NCI-H2029 treated with DMSO at 0.1 percent for 48 hours (cell line): ENCODE results near the gene ACP2.

ENCODE experiments used
- DNase-seq: peaks from one replicate; lab custom pipeline; 2025; lab: John Stamatoyannopoulos, UW

Gene ACP2

DNA sequence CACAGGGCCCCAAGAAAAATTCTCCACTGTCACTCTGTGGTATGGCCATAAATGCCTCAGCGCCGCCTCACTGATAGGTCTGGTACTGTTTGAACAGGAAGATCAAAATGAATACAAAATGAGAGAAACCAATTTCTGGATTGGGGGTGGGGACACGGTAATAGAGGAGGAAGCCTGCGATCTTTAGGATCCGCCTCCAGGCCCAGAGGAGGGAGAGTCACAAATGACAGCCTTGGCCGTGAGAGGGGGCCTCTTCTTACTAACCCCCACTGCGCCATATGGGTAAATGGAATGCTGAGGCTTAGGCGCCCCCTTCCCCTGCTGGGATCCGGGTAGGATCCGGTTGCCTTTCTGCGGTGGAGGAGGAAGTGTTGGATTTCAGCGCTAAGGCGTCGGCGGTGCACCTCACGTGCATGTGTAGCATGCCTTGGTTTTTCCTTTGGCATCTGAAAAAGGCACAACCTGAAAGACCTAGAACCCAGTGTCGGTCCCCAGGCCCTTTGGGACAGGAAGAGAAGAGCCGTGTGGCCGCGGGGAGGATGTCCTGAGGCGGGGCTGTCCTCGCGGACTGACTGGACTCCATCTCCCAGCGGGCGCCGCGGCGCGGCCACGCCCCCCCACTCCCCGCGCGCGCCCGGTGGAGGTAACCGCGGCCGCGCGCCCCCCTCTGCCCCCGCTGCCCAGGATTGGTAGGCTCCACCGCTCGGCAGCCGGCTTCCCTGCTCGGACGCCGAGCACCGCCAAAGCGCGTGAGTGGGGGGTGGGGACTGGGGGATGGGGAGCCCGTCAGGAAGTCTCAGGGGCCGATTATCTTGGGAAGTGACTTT lies 20.6 kb upstream of the ACP2 start:
- peak; percentile 92 for DNase-seq

DNA sequence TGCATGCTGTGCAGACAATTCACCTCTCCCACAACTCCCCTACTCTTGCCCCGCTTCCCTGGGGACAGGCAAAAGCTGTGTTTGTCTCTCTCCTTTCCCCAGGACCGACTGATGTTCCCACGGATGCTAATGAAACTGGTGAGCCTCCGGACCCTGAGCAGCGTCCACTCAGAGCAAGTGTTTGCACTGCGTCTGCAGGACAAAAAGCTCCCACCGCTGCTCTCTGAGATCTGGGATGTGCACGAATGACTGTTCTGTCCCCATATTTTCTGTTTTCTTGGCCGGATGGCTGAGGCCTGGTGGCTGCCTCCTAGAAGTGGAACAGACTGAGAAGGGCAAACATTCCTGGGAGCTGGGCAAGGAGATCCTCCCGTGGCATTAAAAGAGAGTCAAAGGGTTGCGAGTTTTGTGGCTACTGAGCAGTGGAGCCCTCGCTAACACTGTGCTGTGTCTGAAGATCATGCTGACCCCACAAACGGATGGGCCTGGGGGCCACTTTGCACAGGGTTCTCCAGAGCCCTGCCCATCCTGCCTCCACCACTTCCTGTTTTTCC lies 19.9 kb upstream of the ACP2 start:
- DNase-seq: no peak

DNA sequence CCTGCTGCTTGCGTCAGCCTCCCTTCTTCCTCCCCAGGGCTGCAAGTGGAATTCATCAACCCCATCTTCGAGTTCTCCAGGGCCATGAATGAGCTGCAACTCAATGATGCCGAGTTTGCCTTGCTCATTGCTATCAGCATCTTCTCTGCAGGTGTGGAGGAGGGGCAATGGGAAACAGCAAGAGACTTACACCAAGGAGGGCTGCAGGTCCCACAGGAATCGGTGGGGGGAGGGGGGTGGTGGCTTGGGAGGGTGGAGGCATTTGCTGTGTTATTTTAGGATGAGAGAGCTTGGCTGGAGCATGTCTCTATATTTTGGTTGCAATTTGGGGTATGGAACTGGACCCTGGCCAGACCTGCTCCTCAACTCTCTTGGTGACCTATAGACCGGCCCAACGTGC lies 19.3 kb upstream of the ACP2 start:
- no peak for DNase-seq

DNA sequence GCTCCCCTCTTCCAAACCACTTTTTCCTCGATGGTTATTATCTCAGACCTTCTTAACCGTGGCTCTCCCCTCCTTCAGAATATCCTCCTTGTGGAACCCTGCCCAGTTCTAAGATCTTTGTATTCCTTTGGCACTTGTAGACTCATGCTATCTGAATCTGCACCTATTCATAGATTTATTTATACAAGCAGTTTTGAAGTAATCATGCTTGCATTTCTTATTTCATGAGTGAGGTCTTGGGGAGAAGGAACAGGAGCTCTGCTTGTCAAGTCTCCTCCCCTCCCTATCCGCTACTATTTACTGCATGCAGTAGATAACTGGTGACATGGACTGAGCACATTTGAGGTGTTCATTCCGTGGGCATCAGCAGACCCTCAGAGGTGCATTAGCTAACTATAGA lies 15.9 kb upstream of the ACP2 start:
- no peak for DNase-seq

DNA sequence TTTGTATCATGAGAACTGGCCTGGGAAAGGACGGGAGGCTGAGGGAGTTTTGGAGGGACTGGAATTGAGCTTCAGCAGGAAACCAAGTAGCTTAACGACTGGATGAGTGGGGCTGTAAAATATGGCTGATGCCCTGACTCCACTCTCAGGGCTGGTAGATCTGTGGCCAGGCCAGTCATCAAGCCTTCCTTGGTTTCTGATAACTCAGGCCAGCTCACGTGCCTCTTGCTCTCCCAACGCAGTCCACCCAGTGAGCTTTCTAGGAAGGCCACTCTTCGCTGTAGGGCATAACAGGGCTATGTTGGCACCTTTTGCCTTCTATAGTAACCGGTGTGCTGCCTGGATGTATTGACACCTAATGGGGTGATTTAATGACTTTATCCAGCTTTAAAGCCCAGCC lies 15.5 kb upstream of the ACP2 start:
- no peak for DNase-seq

DNA sequence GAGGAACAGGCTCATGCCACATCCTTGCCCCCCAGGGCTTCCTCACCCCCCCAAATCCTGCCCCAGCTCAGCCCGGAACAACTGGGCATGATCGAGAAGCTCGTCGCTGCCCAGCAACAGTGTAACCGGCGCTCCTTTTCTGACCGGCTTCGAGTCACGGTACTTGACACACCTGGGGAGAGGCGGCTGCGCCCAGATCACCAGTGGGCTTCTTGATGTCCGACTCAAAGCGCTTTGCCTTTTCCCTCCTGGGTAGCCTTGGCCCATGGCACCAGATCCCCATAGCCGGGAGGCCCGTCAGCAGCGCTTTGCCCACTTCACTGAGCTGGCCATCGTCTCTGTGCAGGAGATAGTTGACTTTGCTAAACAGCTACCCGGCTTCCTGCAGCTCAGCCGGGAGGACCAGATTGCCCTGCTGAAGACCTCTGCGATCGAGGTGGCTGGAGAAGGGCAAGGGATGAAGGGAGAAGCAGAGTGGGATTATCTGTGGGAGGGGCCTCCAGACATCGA lies 12.7 kb upstream of the ACP2 start:
- no peak for DNase-seq

DNA sequence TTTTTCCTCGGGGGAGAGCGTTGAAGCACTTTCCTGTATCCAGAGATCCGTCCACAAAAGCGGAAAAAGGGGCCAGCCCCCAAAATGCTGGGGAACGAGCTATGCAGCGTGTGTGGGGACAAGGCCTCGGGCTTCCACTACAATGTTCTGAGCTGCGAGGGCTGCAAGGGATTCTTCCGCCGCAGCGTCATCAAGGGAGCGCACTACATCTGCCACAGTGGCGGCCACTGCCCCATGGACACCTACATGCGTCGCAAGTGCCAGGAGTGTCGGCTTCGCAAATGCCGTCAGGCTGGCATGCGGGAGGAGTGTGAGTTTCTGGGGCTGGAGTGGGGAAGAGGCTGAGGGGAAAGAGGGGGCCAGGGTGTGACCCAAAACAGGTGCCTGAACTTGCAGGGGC lies 11.8 kb upstream of the ACP2 start:
- DNase-seq: no peak

DNA sequence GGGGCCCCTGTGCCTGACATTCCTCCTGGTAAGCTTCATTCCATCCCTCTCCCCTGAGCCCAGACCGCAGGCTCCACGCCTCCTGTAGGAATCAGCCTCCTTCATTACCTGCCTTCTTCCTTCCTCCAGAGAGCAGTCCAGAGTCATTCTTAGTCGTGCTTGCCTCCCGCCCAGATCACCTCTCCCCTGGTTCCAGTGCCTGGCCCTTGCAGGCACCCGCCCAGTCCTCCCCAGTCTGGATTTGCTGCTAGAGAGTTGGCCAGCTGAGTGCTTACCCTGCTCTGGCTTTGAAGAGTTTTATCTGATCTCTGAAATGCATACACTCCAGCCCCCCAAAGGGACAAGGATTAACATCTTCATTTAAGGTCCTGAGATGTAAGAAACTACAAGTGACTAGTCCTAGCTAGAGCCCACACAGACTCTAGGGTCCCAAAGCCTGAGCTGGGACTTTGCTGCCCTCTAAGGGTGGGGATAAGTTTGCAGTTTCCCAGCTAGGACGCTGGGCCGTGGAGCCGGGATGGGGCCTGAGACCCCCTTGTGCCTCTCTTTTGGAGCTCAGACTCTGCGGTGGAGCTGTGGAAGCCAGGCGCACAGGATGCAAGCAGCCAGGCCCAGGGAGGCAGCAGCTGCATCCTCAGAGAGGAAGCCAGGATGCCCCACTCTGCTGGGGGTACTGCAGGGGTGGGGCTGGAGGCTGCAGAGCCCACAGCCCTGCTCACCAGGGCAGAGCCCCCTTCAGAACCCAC lies 10.8 kb upstream of the ACP2 start:
- DNase-seq: no peak

DNA sequence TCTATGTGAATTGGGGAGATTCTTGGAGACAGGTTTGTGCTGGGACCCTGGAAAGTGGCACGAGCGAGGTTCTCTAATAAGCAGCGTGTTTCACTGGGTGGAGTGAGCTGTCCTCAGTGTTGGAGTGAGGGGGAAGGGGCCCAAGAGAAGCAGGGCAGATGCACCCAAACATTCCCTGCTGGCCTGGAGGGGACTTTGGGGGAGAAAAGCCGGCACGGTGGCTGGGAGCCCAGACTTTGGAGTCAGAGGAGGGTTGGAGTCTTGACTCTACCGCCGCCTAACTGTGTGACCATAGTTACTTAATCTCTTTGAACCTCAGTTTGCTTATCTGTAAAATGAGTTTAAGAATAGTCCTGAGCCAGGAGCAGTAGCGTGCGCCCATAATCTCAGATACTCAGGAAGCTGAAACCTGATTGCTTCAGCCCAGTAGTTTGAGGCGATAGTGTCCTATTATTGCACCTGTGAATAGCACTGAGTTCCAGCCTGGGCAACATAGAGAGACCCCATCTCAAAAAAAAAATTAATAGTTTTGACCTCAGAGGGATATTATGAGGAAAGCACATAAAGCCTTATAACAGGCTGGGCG lies 9.8 kb upstream of the ACP2 start:
- no peak for DNase-seq

DNA sequence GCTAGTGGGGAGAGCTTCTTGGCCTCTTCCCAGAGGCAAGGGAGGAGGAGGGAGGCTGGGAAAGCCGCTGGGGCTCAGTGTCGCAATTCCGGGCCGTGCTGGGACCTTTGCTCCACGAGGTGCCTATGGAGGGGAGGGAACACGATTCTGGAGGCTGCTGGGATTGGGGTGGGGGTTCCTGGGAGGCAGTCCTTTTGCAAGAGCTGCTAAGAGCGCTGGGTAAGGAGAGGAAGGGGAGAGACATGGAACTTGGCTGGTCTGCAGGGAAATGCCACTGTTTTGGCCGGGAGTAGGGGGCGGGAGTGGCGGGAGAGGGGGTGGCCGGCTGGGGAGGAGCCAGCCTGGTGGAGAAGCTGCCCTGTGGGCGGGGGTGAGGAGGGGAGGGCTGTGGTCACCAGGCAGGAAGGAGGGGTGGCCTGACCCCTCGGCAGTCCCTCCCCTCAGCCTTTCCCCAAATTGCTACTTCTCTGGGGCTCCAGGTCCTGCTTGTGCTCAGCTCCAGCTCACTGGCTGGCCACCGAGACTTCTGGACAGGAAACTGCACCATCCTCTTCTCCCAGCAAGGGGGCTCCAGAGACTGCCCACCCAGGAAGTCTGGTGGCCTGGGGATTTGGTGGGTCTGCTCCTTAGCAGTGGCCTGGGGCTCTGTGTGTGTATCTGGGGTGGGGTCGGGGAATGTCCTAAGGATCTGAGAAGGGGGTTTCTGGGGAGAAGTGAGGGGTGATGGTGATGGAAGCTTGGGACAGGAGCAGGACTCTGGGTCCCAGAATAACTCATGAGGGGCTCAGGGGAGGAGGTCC lies 9.1 kb upstream of the ACP2 start, which contains the start of gene NR1H3:
Gene NR1H3 (plus strand): TSS at position 480 of the 800 bp plus-strand sequence. CDS start 1,221 bp downstream, outside the sequence.
- DNase-seq: no peak

DNA sequence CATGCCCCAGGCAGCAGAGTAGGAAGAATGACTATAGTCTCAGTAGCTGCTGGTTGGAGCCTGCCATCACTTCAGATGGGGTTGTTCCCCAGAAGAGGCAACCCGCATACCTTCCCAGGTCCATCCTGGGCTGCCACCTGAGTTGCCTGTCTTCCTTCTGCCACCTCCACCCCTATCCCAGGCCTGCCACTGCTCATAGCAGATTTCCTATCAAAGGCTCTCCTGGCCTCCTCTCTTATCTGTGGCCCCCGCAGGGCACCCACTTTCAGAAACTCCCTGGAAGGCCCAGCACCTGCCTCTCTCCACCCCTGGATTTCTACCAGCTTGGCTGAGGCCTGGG lies 8.5 kb upstream of the ACP2 start:
- DNase-seq: no peak

DNA sequence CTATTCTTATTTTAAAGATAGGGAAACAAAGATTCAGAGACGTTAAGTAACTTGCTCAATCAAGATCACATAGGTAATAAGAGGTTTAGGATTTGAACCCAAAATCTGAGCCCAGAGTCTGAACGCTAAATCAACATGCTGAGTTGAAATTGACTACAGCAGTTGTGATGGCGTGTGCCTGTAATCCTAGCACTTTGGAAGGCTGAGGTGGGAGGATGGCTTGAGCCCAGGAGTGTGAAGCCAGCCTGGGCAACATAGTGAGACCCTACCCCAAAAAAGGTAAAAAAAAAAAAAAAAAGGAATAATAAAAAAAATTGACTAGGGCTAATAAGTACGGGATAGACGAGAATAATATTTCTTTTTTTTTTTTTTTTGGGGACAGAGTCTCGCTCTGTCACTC lies 7.8 kb upstream of the ACP2 start:
- no peak for DNase-seq

DNA sequence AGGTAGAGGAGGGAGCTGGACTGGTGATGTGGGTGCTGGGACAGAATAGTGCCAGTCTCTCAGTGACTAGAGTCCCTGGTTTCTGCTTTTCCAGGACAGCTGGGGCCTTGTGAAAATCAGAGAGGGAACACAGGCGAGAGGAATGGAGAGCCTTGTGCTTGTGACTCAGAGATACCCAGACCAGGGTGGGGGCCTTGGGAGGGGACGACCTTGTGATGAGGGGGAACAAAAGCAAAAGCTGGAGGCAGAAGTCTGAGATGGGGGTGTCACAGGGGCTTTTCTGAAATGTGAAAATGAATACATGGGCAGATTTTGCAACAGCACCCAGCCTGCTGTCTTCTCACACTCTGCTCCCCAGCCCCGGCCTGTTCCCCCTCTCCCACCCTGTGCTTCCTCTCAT lies 5.8 kb upstream of the ACP2 start:
- DNase-seq: no peak

DNA sequence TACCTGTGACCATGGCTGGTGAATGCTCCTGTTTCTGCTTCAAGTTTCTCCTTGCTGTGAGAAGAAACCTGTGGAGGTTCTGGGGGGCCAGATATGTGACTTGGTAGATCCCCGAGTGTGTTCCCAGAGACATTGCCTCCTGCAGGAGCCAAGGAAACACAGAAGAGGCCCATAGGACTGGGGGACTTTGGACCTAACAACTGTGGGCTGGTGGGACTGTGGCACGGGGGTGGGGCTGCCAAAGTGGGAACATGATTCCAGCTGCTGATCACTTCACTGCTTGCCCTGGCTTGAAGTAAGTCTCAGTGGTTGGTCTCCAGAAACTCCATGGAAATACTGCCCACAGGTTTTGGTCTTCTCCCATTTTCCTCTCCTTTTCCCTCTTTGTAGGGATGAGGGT lies 5.0 kb upstream of the ACP2 start:
- DNase-seq: no peak

DNA sequence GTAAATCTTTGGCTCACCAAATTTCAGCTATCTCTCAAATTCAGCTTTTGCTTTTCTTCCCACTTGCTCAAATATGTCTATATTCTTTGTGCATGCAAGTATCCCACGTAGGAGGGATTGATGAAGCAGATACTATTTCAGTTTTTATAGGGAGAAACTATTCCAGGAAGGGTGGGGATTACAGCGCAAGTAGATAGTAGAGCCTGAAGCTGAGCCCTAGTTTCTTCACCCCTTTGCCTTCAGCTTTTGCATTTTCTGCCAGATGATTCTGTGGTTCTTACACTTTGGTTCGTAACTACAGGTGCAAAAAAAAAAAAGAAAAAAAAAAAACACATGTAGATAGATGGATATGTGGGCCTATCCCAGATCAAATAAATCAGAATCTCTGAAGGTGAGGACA lies 3.1 kb upstream of the ACP2 start:
- no peak for DNase-seq

DNA sequence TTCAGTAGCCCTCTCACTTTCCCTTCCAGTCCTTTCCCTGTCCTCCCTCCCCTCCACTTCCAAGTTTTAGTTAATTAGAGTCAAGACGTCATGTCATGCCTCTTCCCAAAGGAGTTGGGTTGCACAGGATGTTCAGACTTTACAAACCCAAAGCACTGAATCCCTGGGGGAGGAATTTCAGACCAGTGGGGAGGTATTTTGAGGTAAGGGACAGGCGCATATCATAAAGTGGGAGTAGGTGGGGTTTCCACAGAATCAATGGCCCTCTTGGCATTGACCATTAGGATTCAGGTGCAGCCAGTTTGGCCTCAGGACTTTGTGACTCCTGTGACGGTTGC lies 733 bp upstream of the ACP2 start:
- DNase-seq: no peak

DNA sequence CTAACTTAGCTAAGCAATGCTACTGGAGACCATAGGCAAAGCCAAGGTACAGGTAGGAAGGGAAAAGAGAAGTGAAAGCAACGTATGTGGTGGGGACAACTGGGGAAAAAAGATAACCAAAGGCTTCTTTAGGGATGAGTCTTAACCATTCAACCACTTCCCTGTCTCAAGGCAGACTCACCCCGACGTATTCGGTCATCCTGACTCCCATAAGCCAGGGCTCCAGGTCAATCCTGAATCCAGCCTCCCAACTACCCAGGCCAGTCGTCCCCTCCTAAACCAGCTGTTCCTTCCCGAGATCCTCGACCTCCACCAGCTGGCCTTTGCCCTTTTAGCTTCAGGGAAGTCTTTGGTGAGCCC lies 330 bp downstream of the ACP2 start:
- no peak for DNase-seq

DNA sequence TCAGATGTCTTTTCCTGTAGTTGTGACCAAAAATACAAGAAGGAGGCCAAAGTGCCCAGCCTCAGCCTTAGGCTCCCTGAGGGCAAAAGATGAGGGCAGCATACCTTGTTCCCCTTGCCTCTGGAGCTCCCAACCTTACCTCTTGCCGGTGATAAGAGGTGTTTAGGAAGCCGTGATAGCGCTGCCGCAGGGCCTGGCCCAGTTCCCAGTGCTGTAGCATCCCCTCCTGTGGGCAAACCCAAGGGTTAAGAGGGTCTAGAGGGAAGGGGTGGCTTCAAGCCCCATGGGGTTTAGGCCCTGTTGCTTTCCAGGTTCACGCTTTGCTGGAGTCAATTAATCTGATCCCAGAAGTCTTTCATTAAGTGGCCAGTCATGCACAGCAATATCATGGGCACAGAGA lies 1.1 kb downstream of the ACP2 start:
- no peak for DNase-seq

DNA sequence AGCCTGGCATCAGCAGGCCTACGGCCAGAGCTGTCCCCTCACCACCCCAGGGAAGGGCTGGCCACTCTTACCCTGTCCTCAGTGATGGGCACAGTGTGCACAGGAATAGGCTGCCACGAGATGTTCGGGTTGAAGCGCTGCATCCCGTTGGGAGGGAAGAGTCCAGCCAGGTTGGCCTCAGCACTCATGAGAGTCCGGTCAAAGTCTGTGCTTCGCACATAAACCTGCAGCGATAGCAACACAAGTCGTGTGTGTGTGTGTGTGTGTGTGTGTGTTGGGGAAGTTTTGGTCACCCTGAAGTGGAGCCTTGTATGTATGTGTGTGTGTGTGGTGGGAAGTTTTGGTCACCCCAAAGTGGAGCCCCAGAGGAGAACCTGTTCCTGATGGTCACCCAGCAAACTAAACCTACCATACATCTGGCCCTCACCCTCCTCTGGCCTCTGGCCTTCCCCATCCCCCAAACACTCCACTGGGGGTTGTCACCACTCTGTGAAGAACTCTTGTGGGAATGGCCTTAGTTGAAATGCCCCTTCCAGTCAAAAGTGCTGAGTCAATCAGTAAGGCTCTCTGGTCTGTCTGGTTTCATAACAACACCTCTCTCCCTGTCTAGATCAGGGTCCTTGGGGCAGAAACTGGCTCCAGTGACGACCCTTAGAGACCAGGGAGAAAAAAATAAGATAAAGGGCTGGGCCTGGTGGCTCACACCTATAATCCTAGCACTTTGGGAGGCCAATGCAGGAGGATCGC lies 2.8 kb downstream of the ACP2 start:
- no peak for DNase-seq

DNA sequence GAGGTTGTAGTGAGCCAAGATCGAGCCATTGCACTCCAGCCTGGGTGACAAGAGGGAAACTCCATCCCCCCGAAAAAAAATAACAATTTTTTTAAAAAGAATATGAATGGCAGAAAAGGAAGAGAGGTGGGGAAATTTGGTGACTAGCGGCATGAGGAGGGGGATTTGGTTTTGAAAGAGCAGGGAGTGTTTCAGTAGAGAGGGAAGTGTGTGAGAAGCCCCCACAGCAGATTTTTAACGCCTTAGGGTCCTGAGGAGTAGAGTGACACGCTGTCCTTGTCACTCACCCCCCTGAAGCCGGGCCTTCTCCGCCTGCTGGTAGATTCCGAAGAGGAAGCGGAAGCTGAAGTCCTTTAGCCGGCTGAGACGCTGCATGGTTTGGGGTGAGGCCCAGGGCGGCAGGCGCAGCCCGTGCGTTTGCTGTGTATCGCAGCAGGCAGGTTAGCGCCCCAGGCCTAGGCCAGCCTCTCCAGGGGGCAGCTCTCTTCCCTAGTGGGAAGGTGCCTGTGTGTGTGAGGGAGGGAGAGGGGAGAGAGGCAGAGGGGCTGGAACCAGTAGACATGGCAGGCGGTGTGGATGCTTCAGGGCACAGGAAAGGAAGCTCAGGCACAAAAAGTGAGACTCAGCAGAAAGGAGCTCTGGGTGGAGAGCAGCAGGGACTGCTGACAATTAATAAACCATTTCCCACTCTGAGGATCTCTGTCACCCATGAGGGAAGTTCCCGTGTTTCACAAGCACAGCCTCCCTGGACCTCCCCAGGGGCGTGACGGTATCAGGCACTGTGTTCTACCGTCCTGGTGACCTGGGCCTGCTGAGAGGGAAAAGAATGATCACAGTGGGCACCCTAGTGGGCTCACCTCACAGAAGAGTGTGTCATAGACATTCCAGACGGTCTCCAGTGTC lies 3.9 kb downstream of the ACP2 start:
- no peak for DNase-seq
